ENCODE results near the gene ANXA11.

ANXA11 gene

GRCh38 chr10:80188713-80189112, 16.6 kb downstream of the ANXA11 start:
- no peak for DNase-seq (ENCODE audit: low read depth, low spot score)

GRCh38 chr10:80187465-80188409, 17.6 kb downstream of the ANXA11 start:
- DNase-seq (ENCODE audit: low read depth, low spot score): no peak

GRCh38 chr10:80187060-80187459, 18.3 kb downstream of the ANXA11 start:
- no peak for DNase-seq (ENCODE audit: low read depth, low spot score)

GRCh38 chr10:80186364-80187012, 18.8 kb downstream of the ANXA11 start:
- DNase-seq (ENCODE audit: low read depth, low spot score): no peak

- no peak for DNase-seq (ENCODE audit: low read depth, low spot score)
These were observed 19.6 kb downstream of the ANXA11 start for GRCh38 chr10:80185578-80186299.

- no peak for DNase-seq (ENCODE audit: low read depth, low spot score)
These were observed 21.0 kb downstream of the ANXA11 start for GRCh38 chr10:80184291-80184690.

GRCh38 chr10:80183436-80183835, 21.9 kb downstream of the ANXA11 start:
- DNase-seq (ENCODE audit: low read depth, low spot score): no peak

GRCh38 chr10:80182986-80183385, 22.4 kb downstream of the ANXA11 start:
- no peak for DNase-seq (ENCODE audit: low read depth, low spot score)

GRCh38 chr10:80177781-80178636, 27.3 kb downstream of the ANXA11 start:
- no peak for DNase-seq (ENCODE audit: low read depth, low spot score)

- no peak for DNase-seq (ENCODE audit: low read depth, low spot score)
These were observed 28.8 kb downstream of the ANXA11 start for GRCh38 chr10:80176526-80176925.

- DNase-seq (ENCODE audit: low read depth, low spot score): no peak
These were observed 30.5 kb downstream of the ANXA11 start for GRCh38 chr10:80174641-80175395.

- no peak for DNase-seq (ENCODE audit: low read depth, low spot score)
These were observed 31.9 kb downstream of the ANXA11 start for GRCh38 chr10:80173466-80173865.

- DNase-seq (ENCODE audit: low read depth, low spot score): no peak
These were observed 32.4 kb downstream of the ANXA11 start for GRCh38 chr10:80172896-80173295.

GRCh38 chr10:80171248-80171660, 34.1 kb downstream of the ANXA11 start:
- no peak for DNase-seq (ENCODE audit: low read depth, low spot score)

GRCh38 chr10:80170641-80171040, 34.7 kb downstream of the ANXA11 start:
- no peak for DNase-seq (ENCODE audit: low read depth, low spot score)

GRCh38 chr10:80170026-80170425, 35.3 kb downstream of the ANXA11 start:
- no peak for DNase-seq (ENCODE audit: low read depth, low spot score)

GRCh38 chr10:80168679-80169380, 36.5 kb downstream of the ANXA11 start:
- no peak for DNase-seq (ENCODE audit: low read depth, low spot score)

GRCh38 chr10:80168162-80168511, 37.2 kb downstream of the ANXA11 start:
- DNase-seq (ENCODE audit: low read depth, low spot score): no peak

- DNase-seq (ENCODE audit: low read depth, low spot score): no peak
These were observed 37.7 kb downstream of the ANXA11 start for GRCh38 chr10:80167471-80168161.
